Endodermal cell (in vitro differentiated cells): ENCODE data around the gene ANKS3. TPM values are rescaled to one million over a fixed set of nuclear protein-coding genes. Genes with fewer than 3 reads are reported as not detected.

Experiments
- DNase-seq: peaks from one replicate; pipeline ENCODE4 v3.0.0-alpha.2; 2017
- H3K27ac ChIP-seq: 2 replicates; pipeline ENCODE4 v1.5.1; 2013; ENCODE audit warnings: mild to moderate bottlenecking, low read depth, low read length, moderate library complexity
- H3K27me3 ChIP-seq: 2 replicates; pipeline ENCODE4 v1.6.1; 2013; ENCODE audit warnings: mild to moderate bottlenecking, low read length, moderate library complexity; ENCODE audit not compliant: insufficient read depth, control insufficient read depth, poor library complexity, severe bottlenecking
- H3K36me3 ChIP-seq: 2 replicates; pipeline ENCODE4 v1.7.0; 2013; ENCODE audit warnings: mild to moderate bottlenecking, low read length, moderate library complexity; ENCODE audit not compliant: control insufficient read depth, insufficient read depth
- H3K4me1 ChIP-seq: one replicate; pipeline ENCODE4 v1.7.0; 2013; ENCODE audit warnings: low read length; ENCODE audit not compliant: control insufficient read depth, insufficient read depth
- H3K4me3 ChIP-seq: 2 replicates; pipeline ENCODE4 v1.5.1; 2013; ENCODE audit warnings: mild to moderate bottlenecking, low read length, moderate library complexity
- H3K9ac ChIP-seq: 2 replicates; pipeline ENCODE4 v1.6.1; 2013; ENCODE audit warnings: mild to moderate bottlenecking, low read length, moderate library complexity; ENCODE audit not compliant: poor library complexity, severe bottlenecking; ENCODE audit errors: extremely low read depth
- H3K9me3 ChIP-seq: 2 replicates; pipeline ENCODE4 v1.6.1; 2013; ENCODE audit warnings: mild to moderate bottlenecking, low read length, moderate library complexity; ENCODE audit not compliant: control insufficient read depth
- H3K27ac Mint-ChIP-seq: 2 replicates; pipeline ENCODE4 v1.8.0; 2020; ENCODE audit warnings: mixed read lengths
- H3K27me3 Mint-ChIP-seq: 2 replicates; pipeline ENCODE4 v1.8.0; 2021; ENCODE audit warnings: mild to moderate bottlenecking, mixed read lengths; ENCODE audit not compliant: insufficient read depth
- H3K36me3 Mint-ChIP-seq: 2 replicates; pipeline ENCODE4 v1.8.0; 2020; ENCODE audit warnings: low read depth, mixed read lengths
- H3K4me1 Mint-ChIP-seq: 2 replicates; pipeline ENCODE4 v1.8.0; 2020; ENCODE audit warnings: mixed read lengths
- H3K4me3 Mint-ChIP-seq: 2 replicates; pipeline ENCODE4 v1.8.0; 2020; ENCODE audit warnings: mild to moderate bottlenecking, moderate library complexity, mixed read lengths
- H3K9me3 Mint-ChIP-seq: 2 replicates; pipeline ENCODE4 v1.8.0; 2020; ENCODE audit warnings: mild to moderate bottlenecking, mixed read lengths
- WGBS, 2 experiments: methylation state at CpG; one replicate each; pipeline versions ENCODE4 v1.1.5 to v1.1.7; 2013; ENCODE audit warnings: missing lambda C conversion rate in 2 of 2, mixed read lengths in 1 of 2; ENCODE audit not compliant: insufficient coverage in 1 of 2, insufficient read length in 1 of 2; 5-methylcytosine and 5-hydroxymethylcytosine counted together
- total RNA-seq, 2 donors: library from RNA; stranded (reverse); fragmentation: NEBNext Ultra II Directional in 1 of 2; extraction: Animal tissue kit (Norgen Biotek cat#: 25700) in 1 of 2; gene quantifications; 2 replicates in 1 of 2; 3 replicates in 1 of 2; pipeline ENCODE4 v1.2.1, GENCODE V29; 2021
- TF ChIP-seq, protein P1 (sequence below): fragments of 200-600 bp; sonication (generic); conservative IDR thresholded peaks from 2 replicates; pipeline ENCODE4 v1.5.0; 2021; ENCODE audit warnings: antibody characterized with exemption, mild to moderate bottlenecking

ANKS3 gene
- total RNA-seq, 2 donors from 2014 or later: 32.4 to 41.0 TPM

DNA sequence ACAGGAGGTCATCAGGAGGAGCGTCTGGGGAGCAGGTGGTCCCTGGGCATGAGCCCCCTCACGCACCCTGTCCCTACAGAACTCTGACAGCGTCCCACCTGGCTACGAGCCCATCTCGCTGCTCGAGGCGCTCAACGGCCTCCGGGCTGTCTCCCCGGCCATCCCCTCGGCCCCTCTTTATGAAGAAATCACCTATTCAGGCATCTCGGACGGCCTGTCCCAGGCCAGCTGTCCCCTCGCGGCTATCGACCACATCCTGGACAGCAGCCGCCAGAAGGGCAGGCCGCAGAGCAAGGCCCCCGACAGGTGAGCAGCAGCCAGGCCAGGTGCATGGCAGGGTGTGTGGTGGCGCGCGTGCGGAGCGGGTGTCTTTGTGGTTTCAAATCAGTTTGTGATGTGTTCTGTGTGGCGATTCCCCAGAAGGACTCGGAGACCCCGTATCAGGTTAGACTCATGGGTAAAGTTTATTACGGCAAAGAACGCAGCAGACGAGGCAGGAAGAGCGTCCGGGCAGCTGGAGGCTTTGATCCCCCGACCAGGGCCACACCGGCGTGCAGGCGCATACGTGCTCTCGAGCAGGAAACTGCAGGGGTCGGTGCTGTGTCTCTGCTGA lies 52.5 kb downstream of the ANKS3 start:
- no peaks in the 10 kb centered on the region for H3K27me3 ChIP-seq
- H3K4me3 ChIP-seq: no peak overlapping the region
- Mint-ChIP-seq H3K36me3 (peaks cover 14% of the 10 kb centered on the region), H3K27ac (peak overlapping the region; percentile 55), H3K4me3 (no peak overlapping the region), H3K27me3 (no peaks in the 10 kb centered on the region), H3K4me1 (no peaks in the 10 kb centered on the region), H3K9me3 (no peaks in the 10 kb centered on the region)
- H3K9me3 ChIP-seq: no peaks in the 10 kb centered on the region
- WGBS, 2 experiments: 96% methylated on average over 29 to 39 of the region's 39 CpGs
- H3K36me3 ChIP-seq: peaks cover 28% of the 10 kb centered on the region
- peak; percentile 38 for DNase-seq
- H3K4me1 ChIP-seq: no peaks in the 10 kb centered on the region
- no peak overlapping the region for H3K9ac ChIP-seq
- H3K27ac ChIP-seq: no peak overlapping the region
- TF ChIP-seq, protein P1, sequence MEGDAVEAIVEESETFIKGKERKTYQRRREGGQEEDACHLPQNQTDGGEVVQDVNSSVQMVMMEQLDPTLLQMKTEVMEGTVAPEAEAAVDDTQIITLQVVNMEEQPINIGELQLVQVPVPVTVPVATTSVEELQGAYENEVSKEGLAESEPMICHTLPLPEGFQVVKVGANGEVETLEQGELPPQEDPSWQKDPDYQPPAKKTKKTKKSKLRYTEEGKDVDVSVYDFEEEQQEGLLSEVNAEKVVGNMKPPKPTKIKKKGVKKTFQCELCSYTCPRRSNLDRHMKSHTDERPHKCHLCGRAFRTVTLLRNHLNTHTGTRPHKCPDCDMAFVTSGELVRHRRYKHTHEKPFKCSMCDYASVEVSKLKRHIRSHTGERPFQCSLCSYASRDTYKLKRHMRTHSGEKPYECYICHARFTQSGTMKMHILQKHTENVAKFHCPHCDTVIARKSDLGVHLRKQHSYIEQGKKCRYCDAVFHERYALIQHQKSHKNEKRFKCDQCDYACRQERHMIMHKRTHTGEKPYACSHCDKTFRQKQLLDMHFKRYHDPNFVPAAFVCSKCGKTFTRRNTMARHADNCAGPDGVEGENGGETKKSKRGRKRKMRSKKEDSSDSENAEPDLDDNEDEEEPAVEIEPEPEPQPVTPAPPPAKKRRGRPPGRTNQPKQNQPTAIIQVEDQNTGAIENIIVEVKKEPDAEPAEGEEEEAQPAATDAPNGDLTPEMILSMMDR: no peak

DNA sequence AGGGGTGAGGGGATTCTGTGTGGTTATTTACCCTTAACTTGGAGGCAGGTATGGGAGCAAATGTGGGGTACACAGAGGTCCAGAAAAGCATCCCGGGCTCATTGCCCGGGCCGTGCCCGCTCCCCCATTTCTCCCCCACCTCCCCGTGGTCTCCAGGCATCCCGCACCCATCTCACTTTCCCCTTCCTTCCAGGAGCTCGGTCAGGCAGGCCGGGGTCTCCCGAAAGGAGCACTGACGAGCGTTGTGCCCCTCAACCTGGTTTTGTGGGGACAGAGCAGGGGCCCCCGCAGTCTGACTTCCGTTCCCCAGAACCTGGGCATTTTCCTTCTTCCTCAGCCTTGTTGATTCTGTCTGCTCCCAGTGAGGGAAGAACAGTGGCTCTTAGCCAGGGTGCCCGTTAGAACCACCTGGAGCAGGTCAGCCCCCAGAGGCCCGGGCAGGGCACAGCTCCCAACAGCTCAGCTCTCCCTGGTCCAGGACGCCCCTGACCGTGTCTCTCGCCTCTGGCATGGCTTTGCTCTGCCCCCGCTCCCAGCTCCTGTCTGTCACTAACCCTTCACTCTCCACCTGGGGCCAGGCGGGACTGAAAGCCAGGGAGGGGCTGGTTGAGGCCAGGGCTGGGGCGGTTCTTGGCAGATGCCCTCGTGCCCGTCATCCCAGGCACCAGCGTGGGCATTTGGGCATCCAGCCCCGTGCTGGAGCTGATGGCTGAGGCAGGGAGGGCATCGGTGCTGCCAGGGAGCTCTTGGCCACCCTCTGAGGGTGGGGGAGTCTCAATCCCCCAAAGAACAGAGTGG lies 53.2 kb downstream of the ANKS3 start:
- Histone ChIP-seq H3K9me3 (no peaks in the 10 kb centered on the region), H3K9ac (no peak overlapping the region), H3K27ac (no peak overlapping the region), H3K4me1 (no peaks in the 10 kb centered on the region), H3K4me3 (no peak overlapping the region), H3K27me3 (no peaks in the 10 kb centered on the region), H3K36me3 (peaks cover 31% of the 10 kb centered on the region)
- DNase-seq: peak; percentile 42
- no peaks in the 10 kb centered on the region for H3K4me1 Mint-ChIP-seq
- H3K9me3 Mint-ChIP-seq: no peaks in the 10 kb centered on the region
- H3K27me3 Mint-ChIP-seq: no peaks in the 10 kb centered on the region
- no peak overlapping the region for H3K4me3 Mint-ChIP-seq
- peaks cover 15% of the 10 kb centered on the region for H3K36me3 Mint-ChIP-seq
- TF ChIP-seq, protein P1: no peak
- WGBS, 2 experiments: 88 to 96% methylated on average over 11 to 26 of the region's 26 CpGs
- no peak overlapping the region for H3K27ac Mint-ChIP-seq

DNA sequence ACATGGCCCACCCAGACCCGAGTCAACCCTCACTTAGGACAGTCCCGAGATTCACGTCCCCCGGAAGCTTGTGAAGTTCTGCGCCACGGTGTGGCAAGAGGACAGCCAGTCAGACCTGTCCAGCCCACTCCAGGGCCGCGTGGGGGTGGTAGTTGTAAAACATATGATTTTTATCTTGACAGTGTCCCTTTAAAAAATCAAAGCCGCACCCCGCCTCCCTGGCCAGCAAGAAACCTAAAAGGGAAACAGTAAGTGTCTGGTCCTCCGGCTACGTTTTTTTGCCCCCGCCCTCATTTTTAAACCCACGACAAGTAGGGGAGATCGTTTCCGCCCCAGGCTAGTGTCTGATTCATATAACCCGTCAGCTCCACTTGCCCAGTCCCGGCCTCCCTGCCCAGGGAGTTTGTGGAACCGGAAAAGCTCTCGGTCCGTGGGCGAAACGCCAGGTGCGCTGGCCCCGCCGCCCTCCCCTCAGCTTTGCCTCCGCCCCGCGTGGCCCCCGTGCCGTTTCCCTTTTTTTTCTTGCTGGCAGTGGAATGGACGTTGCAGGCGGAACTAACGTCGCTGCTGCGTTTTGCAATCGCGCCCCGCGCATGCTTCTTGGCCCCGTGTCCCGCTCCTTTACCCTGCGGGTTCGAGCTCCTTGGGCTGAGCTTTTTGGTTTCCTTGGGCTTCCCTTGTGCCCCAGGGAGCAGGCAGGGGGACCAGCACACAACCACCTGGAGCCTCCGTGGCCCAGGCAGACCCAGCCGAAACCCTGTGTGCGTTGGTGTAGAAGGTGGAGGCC lies 54.0 kb downstream of the ANKS3 start:
- Histone ChIP-seq H3K4me1 (no peaks in the 10 kb centered on the region), H3K27ac (no peak overlapping the region), H3K9ac (no peak overlapping the region), H3K9me3 (no peaks in the 10 kb centered on the region), H3K36me3 (peaks cover 30% of the 10 kb centered on the region), H3K27me3 (no peaks in the 10 kb centered on the region), H3K4me3 (no peak overlapping the region)
- 95 to 97% methylated on average over 39 to 47 of the region's 47 CpGs for WGBS, 2 experiments
- peaks cover 13% of the 10 kb centered on the region for H3K36me3 Mint-ChIP-seq
- H3K9me3 Mint-ChIP-seq: no peaks in the 10 kb centered on the region
- H3K4me3 Mint-ChIP-seq: no peak overlapping the region
- peak; percentile 43 for DNase-seq
- TF ChIP-seq, protein P1: no peak
- H3K4me1 Mint-ChIP-seq: no peaks in the 10 kb centered on the region
- no peaks in the 10 kb centered on the region for H3K27me3 Mint-ChIP-seq
- peak overlapping the region; percentile 48 for H3K27ac Mint-ChIP-seq
